AG10803 (cell line): ENCODE data around the gene RABGAP1L.

Source experiments
- DNase-seq: peaks from one replicate; pipeline ENCODE4 v3.0.0; 2010; ENCODE audit warnings: low read depth
- H3K4me3 ChIP-seq: 2 replicates; pipeline ENCODE4 v1.5.1; 2011; ENCODE audit warnings: mild to moderate bottlenecking, low read length, control low read depth
- CTCF ChIP-seq: conservative IDR thresholded peaks from 2 replicates; pipeline ENCODE4 v1.5.1; 2011; ENCODE audit warnings: mild to moderate bottlenecking, low read length, control low read depth, inconsistent platforms

The RABGAP1L gene

DNA sequence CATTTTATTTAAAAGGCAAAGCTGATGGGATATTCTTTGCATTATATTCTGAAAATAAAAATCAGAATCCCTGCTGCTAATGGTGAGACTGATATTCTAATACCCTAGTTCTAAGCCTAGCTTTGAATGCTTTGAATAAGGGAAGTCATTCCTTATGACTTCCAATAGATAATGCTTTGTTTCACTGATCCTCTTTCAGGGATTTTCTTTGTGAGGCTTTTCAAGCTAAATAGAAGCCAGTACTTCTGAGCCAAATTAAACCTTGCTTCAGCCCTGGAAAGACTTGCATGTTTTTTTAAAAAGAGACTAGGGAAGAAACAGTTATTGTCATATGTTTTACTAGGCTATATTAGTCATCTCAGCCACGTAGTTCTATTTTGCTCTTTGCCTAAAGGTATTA is 771.9 kb downstream of the RABGAP1L start:
- no peak for TF ChIP-seq CTCF
- DNase-seq, result no peak

GRCh38 chr1:174932587-174932986 is 773.3 kb downstream of the RABGAP1L start:
- DNase-seq, result no peak
- H3K4me3 ChIP-seq, result no peak overlapping the region
- no peak; the same call in 1 of the 2 replicates for TF ChIP-seq CTCF

More for the DNA sequence above, 771.9 kb downstream of the RABGAP1L start:
- no peak overlapping the region for H3K4me3 ChIP-seq

DNA sequence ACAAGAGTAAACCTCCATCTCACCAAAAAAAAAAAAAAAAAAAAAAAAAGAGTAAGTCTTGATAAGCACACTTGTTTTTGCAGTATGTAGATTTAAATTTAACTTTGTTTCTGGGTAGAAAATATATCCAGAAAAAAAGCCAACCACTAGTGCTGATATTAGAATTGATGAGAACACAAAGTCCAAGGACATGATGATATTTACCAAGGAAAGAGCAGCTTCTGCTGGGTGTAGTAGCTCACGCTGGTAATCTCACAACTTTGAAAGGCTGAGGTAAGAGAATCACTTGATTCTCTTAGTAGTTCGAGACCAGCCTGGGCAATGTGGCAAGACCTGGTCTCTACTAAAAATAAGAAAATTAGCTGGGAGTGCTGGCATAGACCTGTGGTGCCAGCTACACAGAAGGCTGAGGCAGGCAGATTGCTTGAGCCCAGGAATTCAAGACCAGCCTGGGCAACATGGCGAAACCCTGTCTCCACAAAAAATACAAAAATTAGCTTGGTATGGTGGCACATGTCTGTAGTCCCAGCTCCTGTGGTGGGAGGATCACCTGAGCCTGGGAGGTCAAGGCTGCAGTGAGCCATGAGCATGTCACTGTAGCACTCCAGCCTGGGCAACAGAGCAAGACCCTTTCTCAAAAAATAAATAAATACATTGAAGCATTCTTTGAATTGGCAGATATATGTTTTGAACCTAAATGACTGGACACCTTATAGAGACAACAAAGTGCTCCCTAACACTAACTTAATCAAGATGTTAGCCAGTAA is 776.8 kb downstream of the RABGAP1L start:
- DNase-seq, result no peak
- no peak overlapping the region for H3K4me3 ChIP-seq
- no peak for TF ChIP-seq CTCF

- TF ChIP-seq CTCF, result no peak
- DNase-seq, result no peak
- H3K4me3 ChIP-seq, result no peak overlapping the region
Observed at GRCh38 chr1:174938281-174939007, 779.1 kb downstream of the RABGAP1L start.

GRCh38 chr1:174939775-174940545 is 780.6 kb downstream of the RABGAP1L start:
- no peak overlapping the region for H3K4me3 ChIP-seq
- no peak for TF ChIP-seq CTCF
- no peak for DNase-seq

GRCh38 chr1:174940646-174941175 is 781.4 kb downstream of the RABGAP1L start:
- no peak for DNase-seq
- no peak for TF ChIP-seq CTCF
- no peak overlapping the region for H3K4me3 ChIP-seq
